A549 treated with dexamethasone at 1 μM for 4 hours (cell line): ENCODE data around the gene NBPF20. TPM values are rescaled to one million over a fixed set of nuclear protein-coding genes. Genes with fewer than 3 reads are reported as not detected.

Experiments
- total RNA-seq: library from RNA; stranded (reverse); fragments of 200-300 nt; extraction: Qiagen RNA extraction; gene quantifications from 5 replicates; pipeline ENCODE4 v1.2.3, GENCODE V29; 2022

NBPF20 gene
- 2.9 to 3.4 TPM (median 3.3 TPM) in 5 replicates for total RNA-seq

GRCh38 chr1:145425436-145426029 lies at the start of gene NBPF20:
Gene NBPF20 (minus strand): TSS chr1:145425603. CDS start chr1:145405272, 20,331 bp downstream.

Other genes starting within 250 kb of the NBPF20 start
- not detected in 5 replicates for gene PPIAL4D, start 183.4 kb downstream of the NBPF20 start, total RNA-seq
- gene GPR89A, start 182.4 kb upstream of the NBPF20 start, total RNA-seq, result 16.0 to 18.3 TPM (median 16.5 TPM) in 5 replicates